ENCODE data around the gene CD63. TPM values are rescaled to one million over a fixed set of nuclear protein-coding genes. Genes with fewer than 3 reads are reported as not detected.
A peak's percentile ranks its signal among the peaks of the same experiment; 100 is the strongest.

The CD63 gene
- total and polyA plus RNA-seq, 12 donors: 565 to 2,861 (median 793) TPM

DNA sequence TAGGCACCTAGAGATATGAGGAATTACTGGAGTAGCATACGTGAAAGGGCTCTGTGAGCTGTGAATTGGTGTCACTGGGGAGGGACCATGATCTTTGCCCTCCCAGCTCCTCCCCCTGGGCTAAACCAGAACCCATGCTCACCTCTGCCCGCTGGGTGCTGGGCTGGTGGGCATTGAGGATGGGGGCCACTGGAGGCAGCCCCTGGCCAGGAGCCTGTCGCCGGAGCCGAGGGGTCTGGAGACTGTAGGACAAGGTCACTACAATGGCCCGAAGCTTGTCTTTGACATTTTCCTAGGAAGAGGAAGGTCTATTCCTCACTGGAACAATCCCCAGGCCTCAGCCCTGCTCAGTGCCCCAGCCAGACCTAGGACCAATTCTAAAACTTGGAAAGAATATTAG is 32.7 kb downstream of the CD63 start:
- Histone ChIP-seq H3K27me3 (no peaks in the 10 kb centered on the region), H3K36me3 (peaks cover 0 to 90% (median 34%) of the 10 kb centered on the region in 9 donors), H3K4me1 (peaks cover 0 to 23% (median 14%) of the 10 kb centered on the region in 9 donors), H3K4me3 (no peak overlapping the region), H3K27ac (no peak overlapping the region), H3K9me3 (no peaks in the 10 kb centered on the region)
- intact Hi-C loops (cut with DNase I): no loop called here
- TF ChIP-seq, protein P1, sequence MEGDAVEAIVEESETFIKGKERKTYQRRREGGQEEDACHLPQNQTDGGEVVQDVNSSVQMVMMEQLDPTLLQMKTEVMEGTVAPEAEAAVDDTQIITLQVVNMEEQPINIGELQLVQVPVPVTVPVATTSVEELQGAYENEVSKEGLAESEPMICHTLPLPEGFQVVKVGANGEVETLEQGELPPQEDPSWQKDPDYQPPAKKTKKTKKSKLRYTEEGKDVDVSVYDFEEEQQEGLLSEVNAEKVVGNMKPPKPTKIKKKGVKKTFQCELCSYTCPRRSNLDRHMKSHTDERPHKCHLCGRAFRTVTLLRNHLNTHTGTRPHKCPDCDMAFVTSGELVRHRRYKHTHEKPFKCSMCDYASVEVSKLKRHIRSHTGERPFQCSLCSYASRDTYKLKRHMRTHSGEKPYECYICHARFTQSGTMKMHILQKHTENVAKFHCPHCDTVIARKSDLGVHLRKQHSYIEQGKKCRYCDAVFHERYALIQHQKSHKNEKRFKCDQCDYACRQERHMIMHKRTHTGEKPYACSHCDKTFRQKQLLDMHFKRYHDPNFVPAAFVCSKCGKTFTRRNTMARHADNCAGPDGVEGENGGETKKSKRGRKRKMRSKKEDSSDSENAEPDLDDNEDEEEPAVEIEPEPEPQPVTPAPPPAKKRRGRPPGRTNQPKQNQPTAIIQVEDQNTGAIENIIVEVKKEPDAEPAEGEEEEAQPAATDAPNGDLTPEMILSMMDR (IDR thresholded peaks at IDR 0.05): no peak
- DNase-seq (no peak), ATAC-seq (no peak)
- WGBS, 2 donors: 87 to 91% methylated on average over 6 of the region's 6 CpGs

DNA sequence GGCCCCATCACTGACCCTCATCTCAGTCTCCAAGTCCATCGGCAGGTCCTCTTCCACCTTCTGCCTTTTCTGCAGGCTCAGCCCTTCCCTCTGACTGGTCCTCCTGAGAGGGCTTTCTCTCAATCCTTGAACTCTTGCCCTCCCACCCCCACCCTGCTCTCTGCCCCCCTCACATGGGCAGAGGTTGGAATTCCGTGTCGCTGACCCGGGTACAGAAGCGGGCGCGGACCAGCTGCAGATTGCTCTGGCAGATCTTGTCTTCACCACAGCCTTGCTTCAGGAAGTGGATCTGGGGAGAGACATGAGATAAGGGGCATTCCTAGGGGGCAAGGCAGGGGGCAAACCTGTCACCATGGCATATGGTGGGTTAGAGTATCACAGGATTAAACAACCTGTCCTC is 33.5 kb downstream of the CD63 start:
- TF ChIP-seq, protein P1 (IDR thresholded peaks at IDR 0.05): no peak
- no peaks in the 10 kb centered on the region for H3K9me3 ChIP-seq
- intact Hi-C loops (cut with DNase I): no loop called here
- WGBS, 2 donors: 75 to 86% methylated on average over 7 of the region's 7 CpGs
- no peaks in the 10 kb centered on the region for H3K27me3 ChIP-seq
- ATAC-seq: no peak
- no peak overlapping the region for H3K27ac ChIP-seq
- peaks cover 0 to 15% (median 7%) of the 10 kb centered on the region in 9 donors for H3K4me1 ChIP-seq
- no peak overlapping the region for H3K4me3 ChIP-seq
- peaks cover 0 to 88% (median 34%) of the 10 kb centered on the region in 9 donors for H3K36me3 ChIP-seq
- no peak for DNase-seq

DNA sequence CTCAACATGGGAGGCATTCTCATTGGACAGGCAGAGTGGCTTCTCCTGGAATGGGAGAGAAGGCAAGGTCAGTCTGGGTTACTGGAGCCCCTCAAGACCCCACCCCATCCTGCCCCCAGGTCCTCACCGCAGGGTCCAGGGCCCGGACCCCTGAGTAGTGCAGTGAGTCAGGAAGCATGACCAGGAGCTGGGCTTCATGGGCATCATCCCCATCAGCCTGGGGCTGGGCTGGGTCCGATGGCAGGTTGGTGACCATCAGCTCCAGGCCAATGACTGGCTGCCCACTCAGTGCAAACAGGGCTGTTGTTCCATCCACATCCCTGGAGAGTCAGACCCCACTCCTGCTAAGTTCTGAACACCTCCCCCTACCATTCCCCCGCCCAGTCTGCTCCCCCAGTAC is 34.2 kb downstream of the CD63 start:
- H3K27ac ChIP-seq: no peak overlapping the region
- ATAC-seq: peak in 1 of 8 donors; percentile 8
- TF ChIP-seq, protein P1 (IDR thresholded peaks at IDR 0.05): no peak
- DNase-seq: no peak
- peaks cover 0 to 81% (median 34%) of the 10 kb centered on the region in 9 donors for H3K36me3 ChIP-seq
- H3K9me3 ChIP-seq: no peaks in the 10 kb centered on the region
- no peaks in the 10 kb centered on the region for H3K27me3 ChIP-seq
- intact Hi-C loops (cut with DNase I): no loop called here
- 95 to 96% methylated on average over 4 of the region's 4 CpGs for WGBS, 2 donors
- H3K4me3 ChIP-seq: no peak overlapping the region
- peaks cover 0 to 8% (median under 1%) of the 10 kb centered on the region in 9 donors for H3K4me1 ChIP-seq

DNA sequence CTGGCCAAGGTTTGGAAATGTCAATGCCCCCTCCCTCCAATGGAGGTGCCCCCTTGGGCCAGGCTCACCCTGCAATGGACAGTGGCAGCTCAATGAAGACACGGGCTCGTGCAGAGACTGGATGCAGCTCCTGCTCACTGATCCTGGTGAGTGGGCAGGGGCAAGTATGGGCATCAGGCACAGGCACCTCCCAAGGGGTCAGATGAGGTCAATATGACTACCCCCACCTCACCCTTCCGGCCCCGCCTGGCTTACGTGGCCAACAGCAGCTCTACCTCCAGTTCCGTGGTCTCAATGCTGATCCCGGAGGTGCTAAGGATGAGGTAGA is 34.7 kb downstream of the CD63 start:
- Histone ChIP-seq H3K27ac (no peak overlapping the region), H3K4me3 (no peak overlapping the region), H3K27me3 (no peaks in the 10 kb centered on the region), H3K36me3 (peaks cover 0 to 83% (median 34%) of the 10 kb centered on the region in 9 donors), H3K4me1 (peaks cover 0 to 3% (median 0%) of the 10 kb centered on the region in 9 donors), H3K9me3 (no peaks in the 10 kb centered on the region)
- intact Hi-C loops (cut with DNase I): no loop called here
- TF ChIP-seq, protein P1 (IDR thresholded peaks at IDR 0.05): no peak
- ATAC-seq (peak in 2 of 8 donors; percentile 8 to 23), DNase-seq (no peak)
- 95 to 96% methylated on average over 7 of the region's 7 CpGs for WGBS, 2 donors
